Liver (tissue), 9 donors: ENCODE measurements around the gene SLC25A41. TPM values are rescaled to one million over a fixed set of nuclear protein-coding genes. Genes with fewer than 3 reads are reported as not detected.

Source experiments
- DNase-seq: peaks from one replicate; pipeline ENCODE4 v3.0.0-alpha.2; 2017; ENCODE audit warnings: low spot score
- H3K27ac ChIP-seq, 2 donors: one replicate each; pipeline ENCODE4 v1.7.0; 2013; ENCODE audit warnings: inconsistent platforms in 2 of 2, low read length in 2 of 2, control low read depth in 1 of 2, low read depth in 1 of 2, mild to moderate bottlenecking in 1 of 2
- H3K27me3 ChIP-seq, 4 donors: one replicate each; pipeline versions ENCODE4 v1.6.1 to v1.7.0; 2013; ENCODE audit warnings: low read length in 3 of 4, inconsistent platforms in 1 of 4, mild to moderate bottlenecking in 1 of 4, moderate library complexity in 1 of 4; ENCODE audit not compliant: control insufficient read depth in 4 of 4, insufficient read depth in 4 of 4
- H3K36me3 ChIP-seq, 4 donors: one replicate each; pipeline versions ENCODE4 v1.6.1 to v1.7.0; 2013; ENCODE audit warnings: low read length in 3 of 4, mild to moderate bottlenecking in 3 of 4, low read depth in 1 of 4, moderate library complexity in 1 of 4; ENCODE audit not compliant: control insufficient read depth in 4 of 4, insufficient read depth in 3 of 4
- H3K4me1 ChIP-seq, 4 donors: one replicate each; pipeline versions ENCODE4 v1.6.1 to v1.7.0; 2013; ENCODE audit warnings: low read length in 3 of 4, mild to moderate bottlenecking in 3 of 4, moderate library complexity in 1 of 4; ENCODE audit not compliant: control insufficient read depth in 4 of 4, insufficient read depth in 4 of 4
- H3K4me3 ChIP-seq, 3 donors: one replicate each; pipeline versions ENCODE4 v1.6.1 to v1.7.0; 2013; ENCODE audit warnings: low read length in 3 of 3, control low read depth in 1 of 3, low read depth in 1 of 3, mild to moderate bottlenecking in 1 of 3
- H3K9ac ChIP-seq, 2 donors: one replicate each; pipeline ENCODE4 v1.7.0; 2013; ENCODE audit warnings: low read length in 2 of 2, mild to moderate bottlenecking in 2 of 2, moderate library complexity in 2 of 2, control low read depth in 1 of 2, low read depth in 1 of 2
- H3K9me3 ChIP-seq, 4 donors: one replicate each; pipeline versions ENCODE4 v1.6.1 to v1.7.0; 2013; ENCODE audit warnings: low read length in 3 of 4; ENCODE audit not compliant: control insufficient read depth in 4 of 4
- ATF3 ChIP-seq: IDR thresholded peaks from 2 replicates; pipeline ENCODE4 v1.6.1; 2016; ENCODE audit warnings: antibody characterized with exemption
- CTCF ChIP-seq: fragments of 150-350 bp; IDR thresholded peaks from 2 replicates; pipeline ENCODE4 v1.5.1; 2017; ENCODE audit warnings: improper control_type of control experiment, low read depth, low read length; ENCODE audit not compliant: missing input control
- EGR1 ChIP-seq, 2 donors: IDR thresholded peaks; 2 replicates each; pipeline ENCODE4 v1.6.1; 2016 to 2018; ENCODE audit warnings: antibody characterized with exemption in 2 of 2, low read depth in 2 of 2
- FOXA1 ChIP-seq: IDR thresholded peaks from 2 replicates; pipeline ENCODE4 v1.6.1; 2016; ENCODE audit warnings: antibody characterized with exemption
- FOXA2 ChIP-seq: IDR thresholded peaks from 2 replicates; pipeline ENCODE4 v1.6.1; 2016; ENCODE audit warnings: antibody characterized with exemption
- GABPA ChIP-seq, 2 donors: IDR thresholded peaks in 1 of 2; conservative IDR thresholded peaks in 1 of 2; 2 replicates each; pipeline ENCODE4 v1.6.1; 2016; ENCODE audit warnings: antibody characterized with exemption in 2 of 2, mild to moderate bottlenecking in 1 of 2, moderate library complexity in 1 of 2
- HNF4A ChIP-seq, 2 donors: conservative IDR thresholded peaks; 2 replicates each; pipeline ENCODE4 v1.6.1; 2016; ENCODE audit warnings: antibody characterized with exemption in 2 of 2, mild to moderate bottlenecking in 2 of 2
- HNF4G ChIP-seq: IDR thresholded peaks from 2 replicates; pipeline ENCODE4 v1.6.1; 2016; ENCODE audit warnings: antibody characterized with exemption
- JUND ChIP-seq, 2 donors: IDR thresholded peaks; 2 replicates each; pipeline ENCODE4 v1.6.1; 2016; ENCODE audit warnings: antibody characterized with exemption in 2 of 2
- MAX ChIP-seq: IDR thresholded peaks from 2 replicates; pipeline ENCODE4 v1.6.1; 2016; ENCODE audit warnings: antibody characterized with exemption
- NR2F2 ChIP-seq: IDR thresholded peaks from 2 replicates; pipeline ENCODE4 v1.6.1; 2016; ENCODE audit warnings: antibody characterized with exemption
- RAD21 ChIP-seq, 2 donors: IDR thresholded peaks; 2 replicates each; pipeline ENCODE4 v1.6.1; 2016; ENCODE audit warnings: antibody characterized with exemption in 2 of 2, mild to moderate bottlenecking in 2 of 2
- RXRA ChIP-seq, 2 donors: IDR thresholded peaks; 2 replicates each; pipeline ENCODE4 v1.6.1; 2017 to 2018; ENCODE audit warnings: antibody characterized with exemption in 2 of 2, mild to moderate bottlenecking in 1 of 2
- SP1 ChIP-seq: IDR thresholded peaks from 2 replicates; pipeline ENCODE4 v1.6.1; 2018; ENCODE audit warnings: antibody characterized with exemption, mild to moderate bottlenecking
- TAF1 ChIP-seq: conservative IDR thresholded peaks from 2 replicates; pipeline ENCODE4 v1.6.1; 2016; ENCODE audit warnings: antibody characterized with exemption, mild to moderate bottlenecking
- YY1 ChIP-seq: IDR thresholded peaks from 2 replicates; pipeline ENCODE4 v1.6.1; 2016; ENCODE audit warnings: antibody characterized with exemption, mild to moderate bottlenecking
- ZBTB33 ChIP-seq: IDR thresholded peaks from 2 replicates; pipeline ENCODE4 v1.6.1; 2016; ENCODE audit warnings: antibody characterized with exemption
- WGBS: extraction: QIAGEN DNeasy Blood & Tissue Kit; methylation state at CpG from one replicate; pipeline ENCODE4 v1.1.7; 2013; 5-methylcytosine and 5-hydroxymethylcytosine counted together
- polyA plus RNA-seq, 2 donors: library from polyadenylated mRNA; stranded (reverse) in 1 of 2; unstranded in 1 of 2; fragments of 200-250 nt in 1 of 2; fragments of >200 nt in 1 of 2; fragmentation: Nextera tagmentation in 1 of 2; extraction: Ambion mirVana in 1 of 2; gene quantifications; one replicate each; pipeline versions ENCODE4 v1.2.1 to v1.2.3, GENCODE V29; 2013 to 2015
- total RNA-seq, 2 donors: library from RNA; depleted of rRNA; stranded (reverse); fragments of >200 nt; gene quantifications; one replicate each; pipeline ENCODE4 v1.2.3, GENCODE V29; 2014
- donor health status: healthy.
- donor health status: healthy.
- donor health status: healthy.
- donor health status: healthy.
- donor health status: healthy.

Gene SLC25A41
- total and polyA plus RNA-seq, 4 donors, result 0.14 to 0.16 TPM; not detected in 2

- Histone ChIP-seq H3K9me3 (no peaks in the 10 kb centered on the region), H3K27ac (no peak overlapping the region), H3K4me1 (no peaks in the 10 kb centered on the region), H3K9ac (no peak overlapping the region), H3K36me3 (peaks cover 3 to 23% (median 8%) of the 10 kb centered on the region in 4 donors), H3K4me3 (no peak overlapping the region), H3K27me3 (no peaks in the 10 kb centered on the region)
- no peak for DNase-seq
- TF ChIP-seq SP1 (no peak), ATF3 (no peak), MAX (no peak)
- WGBS, result 96% methylated on average over 3 of the region's 3 CpGs
Observed at GRCh38 chr19:6446452-6446851, 12.9 kb upstream of the SLC25A41 start.

- Histone ChIP-seq H3K36me3 (peaks cover 3 to 15% (median 4%) of the 10 kb centered on the region in 4 donors), H3K27ac (no peak overlapping the region), H3K9ac (no peak overlapping the region), H3K27me3 (no peaks in the 10 kb centered on the region), H3K4me3 (no peak overlapping the region), H3K9me3 (no peaks in the 10 kb centered on the region), H3K4me1 (no peaks in the 10 kb centered on the region)
- DNase-seq, result no peak
- 96% methylated on average over 13 of the region's 13 CpGs for WGBS
- TF ChIP-seq TAF1, result no peak
- no peak for TF ChIP-seq JUND (IDR thresholded peaks at IDR 0.05)
- TF ChIP-seq ATF3, result no peak
- TF ChIP-seq NR2F2, result no peak
- no peak for TF ChIP-seq YY1
- no peak for TF ChIP-seq HNF4A (conservative IDR thresholded peaks at IDR 0.05)
- no peak for TF ChIP-seq EGR1 (IDR thresholded peaks at IDR 0.05; ENCODE audit: low read depth in 2 of 2)
- no peak for TF ChIP-seq ZBTB33
- TF ChIP-seq FOXA2, result no peak
- no peak for TF ChIP-seq FOXA1
- TF ChIP-seq RAD21 (IDR thresholded peaks at IDR 0.05), result no peak
- TF ChIP-seq SP1, result no peak
- TF ChIP-seq CTCF, result no peak
Observed at GRCh38 chr19:6443986-6444385, 10.4 kb upstream of the SLC25A41 start.

GRCh38 chr19:6442087-6442688, 8.6 kb upstream of the SLC25A41 start:
- Histone ChIP-seq H3K36me3 (peaks cover 0 to 15% (median 4%) of the 10 kb centered on the region in 4 donors), H3K27ac (no peak overlapping the region), H3K4me3 (no peak overlapping the region), H3K4me1 (no peaks in the 10 kb centered on the region), H3K9me3 (no peaks in the 10 kb centered on the region), H3K27me3 (no peaks in the 10 kb centered on the region), H3K9ac (no peak overlapping the region)
- 93% methylated on average over 13 of the region's 13 CpGs for WGBS
- TF ChIP-seq FOXA1 (no peak), ZBTB33 (no peak), RXRA (IDR thresholded peaks at IDR 0.05) (no peak), JUND (IDR thresholded peaks at IDR 0.05) (no peak), GABPA (IDR thresholded peaks at IDR 0.05 in 1 of 2, conservative IDR thresholded peaks at IDR 0.05 in 1 of 2) (no peak), CTCF (no peak), HNF4G (no peak), TAF1 (no peak)
- no peak for DNase-seq
